ENCODE data around the gene MYDGF.
"Not testable (repeated sequence)": the region's sequence is repeated elsewhere in the genome, so short reads cannot be mapped to it uniquely, and the experiment has no call there.

The MYDGF gene

DNA sequence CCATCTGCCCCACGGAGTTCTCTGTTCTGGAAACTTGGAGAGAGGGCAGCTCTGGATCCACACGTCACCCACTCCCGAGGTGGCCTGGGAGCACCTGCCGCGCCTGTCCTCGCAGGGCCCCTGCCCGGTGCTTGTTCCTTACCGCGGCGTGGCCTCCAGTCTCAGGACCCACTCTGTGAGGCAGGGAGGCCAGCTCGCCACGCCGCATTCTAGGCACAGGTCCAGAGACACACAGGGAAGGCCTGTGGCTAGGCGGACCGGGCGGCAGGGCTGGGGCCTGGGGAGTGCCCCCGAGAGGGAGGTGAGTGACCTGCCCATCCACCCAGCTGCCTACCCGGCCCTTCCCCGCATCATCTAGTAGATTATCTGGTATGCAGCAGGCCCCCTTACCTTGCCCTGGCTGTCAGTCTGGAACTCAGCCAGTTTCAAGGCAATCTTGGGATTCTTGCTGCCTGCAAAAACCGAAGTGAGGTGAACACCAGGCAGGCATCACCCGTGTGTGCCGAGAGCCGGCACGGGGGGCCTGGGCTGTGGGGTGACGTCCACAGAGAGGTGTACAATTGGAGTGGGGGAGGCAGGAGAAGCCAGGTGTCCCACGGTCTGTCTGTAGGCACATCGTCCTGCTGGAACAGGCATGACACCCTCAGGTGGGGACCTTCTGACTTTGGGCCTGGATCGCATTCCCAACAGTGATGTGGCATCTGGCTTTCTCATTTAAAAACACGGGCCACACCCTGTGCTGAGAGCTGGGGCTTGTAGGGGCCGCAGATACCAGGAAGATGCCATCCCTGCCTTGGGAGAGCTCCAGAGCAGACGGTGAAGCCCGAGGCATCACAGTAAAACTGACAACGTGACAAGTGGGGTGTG, 29.9 kb upstream of the MYDGF start:
- no peak for DNase-seq

DNA sequence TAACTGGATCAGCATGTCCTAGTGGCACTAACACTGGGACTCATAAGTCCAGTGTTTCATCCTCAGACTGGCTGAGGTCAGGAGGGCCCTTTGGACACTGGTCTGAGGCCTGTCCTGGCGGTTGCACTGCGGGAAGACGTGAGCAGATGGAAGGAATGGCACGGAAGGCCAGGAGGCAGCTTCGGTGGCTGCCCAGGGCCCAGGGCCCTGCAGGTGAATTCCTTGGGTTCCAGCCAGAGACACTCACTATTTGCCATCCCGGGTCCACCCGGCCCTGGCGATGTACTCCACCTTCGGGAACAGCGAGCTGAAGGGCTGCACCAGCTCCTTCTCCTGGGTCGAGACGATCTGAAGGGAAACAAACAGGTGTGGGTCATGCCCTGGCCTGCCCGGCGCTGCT, 27.2 kb upstream of the MYDGF start:
- DNase-seq: no peak

DNA sequence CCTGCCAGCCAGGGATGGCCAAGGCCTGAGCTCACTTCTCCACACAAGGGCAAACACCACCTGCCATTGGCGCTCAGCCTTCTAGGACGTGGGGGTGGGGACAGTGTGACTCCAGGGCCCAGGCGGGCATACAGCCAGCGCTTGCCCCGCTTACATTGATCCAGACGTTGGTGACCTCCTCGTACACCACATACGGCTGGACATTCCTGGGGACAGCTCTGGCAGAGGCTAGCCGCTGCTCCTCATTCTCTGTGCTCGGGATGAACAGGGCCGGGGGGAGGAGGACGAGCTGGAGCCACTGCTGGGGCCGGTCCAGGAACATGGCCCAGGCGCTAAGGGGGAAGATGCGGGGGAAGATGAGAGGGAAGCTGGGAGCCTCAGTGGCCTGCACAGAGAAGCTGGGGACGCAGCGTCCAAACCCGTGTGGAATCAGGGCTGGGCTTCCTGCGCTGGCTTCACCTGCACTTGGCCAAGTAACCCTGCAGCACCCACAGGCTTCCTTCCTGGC, 25.1 kb upstream of the MYDGF start:
- no peak for DNase-seq

DNA sequence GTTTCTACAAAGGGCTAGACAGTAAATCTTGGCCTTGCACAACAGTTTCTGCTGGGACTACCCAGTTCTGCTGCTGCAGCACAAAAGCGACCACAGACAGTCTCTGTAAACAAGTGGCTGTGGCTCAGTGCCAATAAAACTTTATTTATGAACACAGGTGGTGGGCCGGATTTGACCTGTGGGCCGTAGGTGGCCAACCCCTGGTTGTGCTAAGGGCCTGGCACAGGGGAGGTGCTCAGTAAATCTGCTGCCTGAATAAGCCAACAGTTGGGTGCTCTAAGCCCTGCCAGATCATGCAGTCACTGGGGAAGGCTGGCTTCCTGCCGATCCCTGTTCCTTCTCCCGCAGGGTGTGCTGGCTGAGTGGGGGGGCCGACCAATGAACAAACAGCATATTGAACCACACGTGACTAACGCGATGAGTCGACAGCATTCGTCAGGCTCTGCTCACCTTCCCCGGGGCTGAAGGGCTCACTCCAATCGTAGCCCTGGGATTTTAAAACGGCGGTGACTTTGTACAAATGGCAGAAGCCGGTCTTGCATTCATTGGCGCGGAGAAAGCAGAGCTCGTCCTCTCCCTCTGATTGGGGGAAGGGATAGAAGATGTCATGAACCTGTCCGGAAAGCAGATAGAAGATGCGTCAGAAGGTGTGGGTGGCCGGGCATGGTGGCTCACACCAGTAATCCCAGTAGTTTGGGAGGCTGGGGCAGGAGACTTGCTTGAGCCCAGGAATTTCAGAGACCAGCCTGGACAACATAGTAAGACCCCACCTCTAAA, 24.3 kb upstream of the MYDGF start:
- DNase-seq: no peak

DNA sequence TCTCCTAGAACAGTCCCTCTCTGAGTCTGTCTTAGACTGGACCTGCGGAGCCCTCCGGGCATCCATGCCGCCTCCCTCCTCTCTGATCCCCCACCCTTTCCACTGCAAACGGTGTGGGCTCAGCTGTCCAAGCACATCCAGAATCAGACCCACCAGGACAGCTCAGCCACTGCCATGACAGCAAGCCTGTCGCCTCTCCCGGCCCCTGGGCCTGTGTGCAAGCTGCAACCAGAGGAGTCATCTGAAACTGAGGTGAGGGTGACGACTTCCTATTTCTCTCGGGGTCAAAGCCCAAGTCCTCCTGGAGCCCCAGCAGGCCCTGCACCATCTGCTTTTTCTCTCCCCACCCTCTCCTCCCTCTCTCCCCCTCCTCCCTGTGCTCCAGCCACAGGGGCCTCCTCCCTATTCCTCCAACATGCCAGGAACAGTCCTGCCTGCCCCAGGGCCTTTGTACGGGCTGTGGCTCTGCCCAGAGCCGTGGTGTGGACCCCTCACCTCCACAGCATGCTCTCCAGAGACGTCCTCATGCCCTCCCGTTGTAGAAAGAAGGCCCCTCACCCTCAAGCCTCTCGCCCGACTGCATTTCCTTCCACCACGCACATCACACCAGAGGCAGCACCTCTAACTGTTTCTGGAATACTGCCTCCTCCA, 23.5 kb upstream of the MYDGF start:
- DNase-seq: no peak

DNA sequence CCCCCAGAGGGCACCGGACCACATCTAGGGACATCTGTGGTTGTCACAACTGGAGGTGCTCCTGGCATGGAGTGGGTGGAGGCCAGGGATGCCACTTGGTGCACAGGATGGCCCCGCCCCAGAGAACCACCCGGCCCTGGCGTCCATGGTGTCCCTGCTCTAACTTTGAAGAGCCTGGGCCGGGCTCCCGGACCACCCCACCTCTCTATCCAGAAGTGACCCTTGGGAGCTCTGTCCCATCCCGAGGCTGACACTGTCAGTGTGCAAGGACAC, 22.9 kb upstream of the MYDGF start:
- no peak for DNase-seq

DNA sequence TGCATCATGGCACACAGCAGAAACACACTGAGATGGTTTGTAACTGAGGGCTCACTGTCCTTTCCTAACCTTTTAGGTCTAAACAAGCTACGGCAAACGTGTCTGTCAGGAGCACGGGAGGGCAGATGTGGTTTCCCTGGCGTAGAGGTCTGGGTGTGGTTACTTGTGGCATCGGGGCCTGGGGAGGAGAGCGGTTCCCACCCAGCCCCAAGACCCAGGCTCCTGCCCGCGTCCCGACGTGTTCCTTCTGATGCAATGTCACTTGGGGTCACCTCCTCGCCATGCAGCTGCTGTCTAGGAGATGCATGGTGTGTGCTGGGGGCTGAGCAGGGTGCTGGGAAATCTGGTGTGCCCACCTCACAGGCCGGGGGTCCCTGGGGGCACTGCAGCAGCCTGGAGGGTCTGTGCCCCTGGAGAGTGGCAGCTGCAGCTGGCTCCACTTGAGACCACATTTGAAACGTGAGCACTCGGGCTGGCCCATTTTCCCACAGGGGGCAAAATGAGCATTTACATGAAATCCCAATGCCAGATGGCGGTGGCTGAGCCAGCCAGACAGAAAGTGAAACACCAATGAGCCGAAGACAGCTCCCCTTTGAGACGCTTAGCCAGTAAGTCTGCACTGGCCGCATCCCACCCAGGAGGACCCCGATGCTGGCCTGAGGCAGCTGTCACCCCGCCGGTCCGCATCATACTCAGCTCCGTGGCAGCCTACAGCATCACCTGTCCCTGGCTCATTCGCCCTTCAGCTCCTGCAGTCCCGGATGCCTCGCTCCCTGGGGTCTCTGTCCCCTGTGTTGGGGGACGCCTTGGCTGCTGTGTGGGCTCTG, 22.3 kb upstream of the MYDGF start:
- DNase-seq: no peak

DNA sequence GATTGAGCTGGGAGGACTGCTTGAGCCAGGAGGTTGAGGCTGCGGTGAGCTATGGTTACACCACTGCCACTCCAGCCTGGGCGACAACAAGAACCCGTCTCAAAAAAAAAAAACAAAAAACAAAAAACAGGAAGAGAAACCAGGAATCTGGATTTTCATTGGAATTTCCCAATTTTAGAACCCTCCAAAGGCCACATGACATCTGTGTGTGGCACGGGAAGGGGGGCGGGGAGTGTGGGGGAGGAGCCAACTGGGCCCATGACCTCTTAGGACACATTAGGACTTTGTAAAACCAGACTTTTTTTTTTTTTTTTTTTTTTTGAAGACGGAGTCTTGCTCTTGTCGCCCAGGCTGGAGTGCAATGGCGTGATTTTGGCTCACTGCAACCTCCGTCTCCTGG, 21.2 kb upstream of the MYDGF start:
- no peak for DNase-seq

DNA sequence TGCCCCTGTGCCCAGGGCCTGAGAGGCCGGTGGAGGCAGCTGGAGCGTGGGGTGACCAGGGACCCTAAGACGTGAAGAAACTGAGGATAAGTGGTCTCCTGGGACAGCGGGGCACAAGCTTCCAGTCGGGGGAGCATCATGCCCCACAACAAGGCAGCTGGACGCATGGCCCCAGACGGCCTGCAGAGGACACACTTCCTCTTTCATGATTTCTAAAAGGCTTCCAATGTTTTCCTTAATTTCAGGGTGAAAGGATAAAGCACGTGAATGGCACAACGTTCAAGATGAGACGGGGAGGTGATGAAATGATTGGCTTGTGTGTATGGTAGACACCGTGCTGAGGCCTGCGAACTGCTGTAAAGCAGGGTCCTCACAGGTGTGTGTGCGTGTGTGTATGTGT, 20.2 kb upstream of the MYDGF start:
- no peak for DNase-seq

DNA sequence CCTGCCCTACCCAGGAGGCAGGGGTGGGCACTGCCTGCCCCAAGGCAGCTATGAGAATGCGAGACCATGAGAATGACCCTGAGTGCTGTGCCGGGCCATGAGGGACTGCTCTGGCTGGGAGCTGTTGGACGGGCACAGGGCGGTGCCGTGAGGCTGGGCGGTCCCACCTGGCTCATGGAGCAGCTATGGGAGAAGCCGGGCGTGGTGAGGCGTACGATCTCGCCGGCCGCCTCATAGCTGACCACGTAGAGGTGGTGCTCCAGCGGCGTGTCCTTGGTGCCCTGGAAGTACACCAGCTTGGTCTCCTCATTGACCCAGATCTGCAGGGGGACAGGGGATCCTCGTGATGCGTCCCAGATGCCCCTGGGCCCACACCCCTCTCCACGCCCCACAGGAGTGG, 19.3 kb upstream of the MYDGF start:
- DNase-seq: no peak

DNA sequence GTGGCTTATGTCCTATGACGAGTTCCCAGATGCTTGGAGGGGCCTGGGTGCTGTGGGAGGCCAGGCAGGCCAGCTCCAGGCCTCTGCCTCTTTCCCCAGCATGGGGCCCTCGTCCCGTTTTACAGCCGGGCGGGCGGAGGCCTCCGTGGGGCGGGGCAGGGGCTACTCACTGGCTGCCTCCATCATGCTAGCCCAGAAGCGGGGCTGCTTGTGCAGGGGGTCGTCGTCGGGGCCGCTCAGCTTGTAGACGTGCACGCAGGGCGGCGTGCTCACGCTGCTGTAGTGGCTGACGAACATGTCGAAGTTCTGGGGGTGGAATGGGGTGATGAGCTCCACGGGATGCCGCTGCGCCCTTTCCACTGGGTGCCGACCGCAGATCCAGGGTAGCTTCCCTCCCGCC, 18.4 kb upstream of the MYDGF start:
- DNase-seq: no peak

DNA sequence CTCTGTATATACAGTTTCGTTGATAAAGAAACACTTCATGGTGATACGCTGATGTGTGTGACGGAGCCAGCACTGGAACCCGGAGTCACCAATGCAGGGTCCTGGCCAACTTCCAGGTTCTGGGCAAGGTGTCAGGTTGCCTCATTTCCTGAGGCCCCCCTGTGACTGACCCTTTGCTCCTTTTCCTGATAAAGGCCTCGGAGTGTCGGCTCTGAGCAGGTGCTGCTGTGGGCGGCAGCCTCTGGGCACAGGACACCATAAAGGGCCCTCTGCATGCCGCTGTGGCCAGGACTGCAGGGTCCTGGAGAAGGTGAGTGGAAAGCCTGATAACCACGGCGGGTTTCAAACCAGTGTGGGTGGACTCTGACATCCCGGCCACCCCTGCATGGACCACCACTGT, 17.3 kb upstream of the MYDGF start:
- DNase-seq: no peak

DNA sequence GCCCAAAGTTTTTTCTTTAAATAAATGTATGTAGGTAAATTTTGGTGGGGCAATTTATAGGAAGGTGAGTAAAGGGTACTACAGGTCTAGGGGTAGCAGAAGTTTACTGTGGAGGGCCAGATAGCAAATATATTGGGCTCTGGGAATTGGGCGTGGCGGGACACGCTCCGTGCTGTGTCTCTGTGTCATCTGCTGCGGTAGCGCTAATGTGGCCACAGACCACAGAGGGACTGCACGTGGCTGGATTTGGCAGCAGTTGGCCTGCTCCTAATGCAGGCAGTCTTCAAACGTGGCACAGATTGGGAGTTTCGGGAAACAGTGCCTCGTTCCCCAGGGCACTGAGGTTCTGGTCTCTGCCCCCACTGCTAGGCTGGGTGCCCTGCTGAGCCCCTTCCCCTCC, 16.6 kb upstream of the MYDGF start:
- DNase-seq: no peak

DNA sequence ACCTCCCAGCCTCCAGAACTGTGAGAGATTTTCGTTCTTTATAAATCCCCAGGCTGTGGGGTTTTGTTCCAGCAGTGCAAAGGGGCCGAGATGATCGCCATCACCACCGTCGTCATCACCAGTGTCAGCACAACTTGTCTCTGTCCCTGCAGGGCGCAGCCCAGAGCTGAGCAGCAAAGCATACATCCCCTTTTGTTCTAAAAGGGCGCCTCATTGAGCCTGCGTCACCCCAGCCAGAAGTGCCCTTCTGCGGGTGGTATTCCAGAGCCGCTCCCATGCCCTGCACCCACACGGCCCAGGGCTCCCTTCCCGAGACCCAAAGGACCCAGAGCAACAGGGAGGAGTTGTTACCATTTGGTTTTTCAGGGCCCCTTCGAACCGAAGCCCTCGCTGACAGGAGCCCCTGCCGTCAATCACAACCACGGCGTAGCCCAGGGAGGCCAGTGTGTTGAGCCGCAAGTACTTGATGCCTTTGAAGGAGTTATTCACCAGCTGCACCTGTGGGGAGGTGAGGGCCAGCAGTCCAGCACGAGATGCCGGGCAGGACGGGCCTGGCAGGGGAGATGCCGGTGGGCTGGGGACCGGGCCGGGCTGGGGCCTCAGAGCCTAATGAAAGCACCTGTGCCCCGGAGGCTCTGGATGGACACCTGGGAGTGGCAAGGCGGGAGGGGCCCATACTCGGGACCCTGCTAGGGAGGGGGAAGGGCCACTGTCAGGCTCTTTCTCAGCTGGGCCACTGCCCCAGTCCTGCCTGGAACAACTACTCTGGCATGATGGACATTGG, 14.4 kb upstream of the MYDGF start:
- no peak for DNase-seq

DNA sequence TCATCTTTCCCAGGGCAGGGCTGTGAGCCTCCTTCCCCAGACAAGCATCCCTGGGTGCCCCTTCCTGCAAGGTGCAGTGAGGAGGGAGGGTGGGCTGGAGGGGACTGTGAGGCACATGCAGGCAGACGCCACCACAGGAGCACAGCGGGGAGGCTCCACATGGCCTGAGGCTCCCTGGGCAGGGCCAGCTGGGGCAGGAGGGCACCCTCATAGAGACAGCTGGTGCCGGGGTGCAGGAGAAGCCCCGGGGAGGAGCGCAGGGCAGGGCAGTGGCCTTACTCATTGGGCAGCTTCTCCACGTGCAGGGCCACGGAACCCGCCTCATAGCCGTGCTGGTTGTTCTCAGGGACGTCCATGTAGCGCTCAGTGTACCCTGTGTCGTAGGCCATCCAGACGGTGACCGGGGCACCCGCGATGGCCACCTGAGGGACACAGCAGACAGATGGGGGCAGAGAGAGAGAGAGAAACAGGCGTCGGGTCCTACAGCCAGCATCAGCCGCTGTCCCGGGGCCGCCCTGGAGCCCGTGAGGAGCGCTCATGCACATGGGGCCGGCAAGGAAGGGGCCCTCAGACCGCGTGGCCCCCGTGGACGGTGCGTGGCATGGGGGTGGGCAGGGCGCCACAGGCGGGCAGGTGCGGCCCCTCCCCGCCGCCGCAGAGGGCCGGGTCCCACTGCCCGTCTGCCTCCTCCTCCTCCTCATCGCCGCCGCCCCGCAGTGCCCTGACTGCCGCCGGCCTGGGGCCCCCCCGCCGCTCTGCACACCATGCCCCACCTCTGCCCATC, 12.5 kb upstream of the MYDGF start:
- no peak for DNase-seq

DNA sequence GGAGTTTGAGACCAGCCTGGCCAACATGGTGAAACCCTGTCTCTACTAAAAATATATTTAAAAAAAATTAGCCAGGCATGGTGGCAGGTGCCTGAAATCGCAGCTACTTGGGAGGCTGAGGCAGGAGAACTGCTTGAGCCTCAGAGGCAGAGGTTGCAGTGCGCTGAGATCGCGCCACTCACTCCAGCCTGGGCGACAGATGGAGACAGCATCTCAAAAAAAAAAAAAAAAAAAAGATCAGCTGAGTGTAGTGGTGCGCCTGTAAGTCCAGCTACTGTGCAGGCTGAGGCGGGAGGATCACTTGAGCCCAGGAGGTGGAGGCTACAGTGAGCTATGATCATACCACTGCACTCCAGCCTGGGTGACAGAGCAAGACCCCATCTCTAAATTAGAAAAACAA, 9.9 kb upstream of the MYDGF start:
- DNase-seq: not testable (repeated sequence)

DNA sequence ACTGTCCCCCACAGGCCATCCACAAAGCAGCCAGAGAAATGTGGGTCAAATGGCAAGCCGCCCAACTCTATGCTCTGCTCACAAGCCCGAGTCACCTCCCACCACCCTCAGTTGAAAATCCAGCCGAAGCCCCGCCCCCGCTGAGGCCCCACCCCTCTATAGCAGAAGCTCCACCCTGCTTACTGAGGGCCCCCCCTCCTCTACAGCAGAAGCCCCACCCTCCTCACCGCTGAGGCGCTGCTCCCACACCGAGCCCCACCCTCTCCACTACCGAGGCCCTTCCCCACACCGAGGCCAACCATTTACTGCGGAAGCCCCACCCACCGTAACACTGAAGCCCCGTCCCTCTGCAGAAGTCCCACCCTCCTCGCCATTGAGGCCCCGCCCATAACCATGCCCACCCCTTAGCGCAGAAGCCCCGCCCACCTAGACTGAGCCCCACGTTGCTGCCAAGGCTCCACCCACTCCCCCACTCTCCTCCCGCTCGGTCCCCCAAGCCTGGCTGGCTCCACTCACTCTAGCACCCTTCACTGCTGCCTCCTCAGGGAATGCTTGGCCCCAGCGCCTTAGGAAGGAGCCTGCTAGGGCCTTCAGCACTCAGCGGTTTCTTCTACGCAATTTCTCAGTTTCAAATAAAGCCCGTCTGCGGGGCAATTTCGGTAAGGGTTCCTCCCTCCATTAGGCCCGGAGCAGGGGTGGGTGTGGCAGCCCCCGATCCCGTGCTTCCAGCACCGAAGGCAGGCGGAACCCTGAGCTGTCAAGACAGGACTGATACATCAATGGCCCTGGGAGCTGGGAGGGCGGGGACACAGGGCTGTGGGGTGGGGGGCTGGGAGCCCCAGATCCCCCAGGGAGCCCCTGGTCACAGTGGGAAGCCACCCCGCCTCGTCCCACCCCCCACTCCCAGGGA, 9.0 kb upstream of the MYDGF start:
- DNase-seq: no peak

DNA sequence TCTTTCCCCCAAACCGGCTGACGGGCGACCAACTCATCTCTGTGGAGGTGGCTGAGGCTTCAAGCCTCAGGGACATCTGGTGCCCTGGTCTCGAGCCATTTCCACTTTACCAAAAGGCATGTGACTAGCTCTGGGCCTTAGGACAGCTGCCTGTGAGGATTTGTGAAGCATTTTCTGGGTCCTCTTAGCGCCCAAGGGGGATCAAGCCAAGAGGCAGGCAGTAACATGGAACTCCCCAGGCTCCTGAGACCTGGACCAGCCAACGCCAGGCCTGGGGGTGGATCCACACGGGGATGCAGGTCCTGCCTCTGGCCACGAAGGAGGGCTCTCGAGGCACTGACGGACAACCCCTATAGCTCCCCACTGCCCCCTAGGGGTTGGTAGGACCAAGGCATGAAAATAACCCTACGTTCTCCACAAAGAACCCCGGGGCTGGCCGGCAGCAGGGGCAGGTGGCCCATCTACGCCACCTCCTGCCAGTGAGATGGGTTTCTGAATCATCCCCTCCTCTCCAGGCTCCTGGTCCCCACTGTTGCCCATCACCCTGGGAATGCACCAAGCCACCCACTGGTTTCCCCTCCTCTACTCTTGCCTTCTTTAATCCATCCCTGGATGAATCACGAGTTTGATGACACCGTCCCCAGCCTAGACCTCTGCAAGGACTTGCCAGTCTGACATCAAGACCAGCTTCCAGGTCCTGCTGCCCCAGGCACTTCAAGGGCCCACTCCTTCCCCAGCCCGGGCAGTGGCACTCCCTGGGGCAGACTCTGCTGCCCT, 7.0 kb upstream of the MYDGF start:
- DNase-seq: no peak

DNA sequence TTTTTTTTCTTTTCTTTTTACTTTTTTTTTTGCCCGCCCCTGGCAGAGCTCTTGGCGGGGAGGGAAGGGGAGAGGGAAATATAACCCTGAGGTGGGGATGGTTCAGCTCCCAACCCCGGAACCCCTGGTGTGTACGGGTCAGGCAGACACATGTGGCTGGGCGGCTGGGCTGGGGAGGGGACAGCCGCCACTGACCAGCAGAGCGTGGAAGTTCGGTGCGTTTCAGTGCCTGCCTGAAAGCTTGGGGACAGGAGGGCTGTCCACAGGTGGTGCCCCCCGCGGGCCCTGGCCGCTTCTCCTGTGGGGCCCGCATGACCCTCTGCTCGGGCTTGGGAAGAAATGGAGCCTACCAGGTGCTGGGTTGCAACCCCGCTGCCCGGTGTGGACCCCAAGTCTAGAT, 5.2 kb upstream of the MYDGF start:
- no peak for DNase-seq

Data from KG1 (cell line).